Measurements from ENCODE around the gene YAE1.

The YAE1 gene

DNA sequence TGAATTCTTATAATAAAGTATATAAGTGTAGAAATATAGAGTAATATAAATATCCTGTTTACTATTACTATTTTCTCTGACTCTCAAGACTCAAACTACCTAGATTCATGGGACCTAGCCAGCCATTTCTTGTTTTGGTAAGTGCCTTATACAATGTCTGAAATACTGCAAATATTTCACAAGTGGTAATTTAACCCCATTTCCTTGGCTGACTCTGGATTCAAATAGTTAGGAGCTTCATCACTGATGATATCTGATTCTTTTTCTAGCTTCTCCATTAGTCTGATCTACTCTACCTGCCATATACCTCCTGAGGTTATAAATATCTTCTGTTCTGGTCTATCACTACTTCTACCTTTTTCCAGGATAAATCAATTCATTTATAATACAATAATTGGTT is 50.8 kb downstream of the YAE1 start:
- no peak overlapping the region for H3K4me3 ChIP-seq (ENCODE audit: low read depth, low read length)
- DNase-seq (ENCODE audit: low read depth), result no peak
- no peak for TF ChIP-seq CTCF (IDR thresholded peaks at IDR 0.05; ENCODE audit: control insufficient read depth, extremely low read depth, insufficient read depth)

- no peak overlapping the region for H3K4me3 ChIP-seq (ENCODE audit: low read depth, low read length)
- no peak for TF ChIP-seq CTCF (IDR thresholded peaks at IDR 0.05; ENCODE audit: control insufficient read depth, extremely low read depth, insufficient read depth)
- no peak for DNase-seq (ENCODE audit: low read depth)
Observed at GRCh38 chr7:39618868-39619267, 52.7 kb downstream of the YAE1 start.

DNA sequence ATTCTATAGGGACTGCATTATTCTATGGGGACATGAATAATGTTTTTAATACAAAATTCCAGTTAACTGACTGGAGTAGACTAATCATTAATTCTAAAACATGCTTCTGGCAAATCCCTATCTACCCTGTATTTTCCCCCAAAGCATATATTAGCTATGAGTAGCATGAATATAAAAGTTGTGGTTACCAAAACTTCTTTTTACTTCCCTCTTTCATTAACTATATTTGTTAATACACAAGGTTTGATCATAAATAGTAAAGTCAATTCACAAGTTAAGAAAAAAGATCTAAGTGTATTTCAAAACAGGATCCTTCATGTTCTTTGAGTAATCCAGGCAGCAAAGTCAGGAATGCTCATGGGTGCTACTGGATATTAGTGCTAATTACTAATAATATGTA is 54.3 kb downstream of the YAE1 start:
- DNase-seq (ENCODE audit: low read depth), result no peak
- TF ChIP-seq CTCF (IDR thresholded peaks at IDR 0.05; ENCODE audit: control insufficient read depth, extremely low read depth, insufficient read depth), result no peak
- H3K4me3 ChIP-seq (ENCODE audit: low read depth, low read length), result no peak overlapping the region

DNA sequence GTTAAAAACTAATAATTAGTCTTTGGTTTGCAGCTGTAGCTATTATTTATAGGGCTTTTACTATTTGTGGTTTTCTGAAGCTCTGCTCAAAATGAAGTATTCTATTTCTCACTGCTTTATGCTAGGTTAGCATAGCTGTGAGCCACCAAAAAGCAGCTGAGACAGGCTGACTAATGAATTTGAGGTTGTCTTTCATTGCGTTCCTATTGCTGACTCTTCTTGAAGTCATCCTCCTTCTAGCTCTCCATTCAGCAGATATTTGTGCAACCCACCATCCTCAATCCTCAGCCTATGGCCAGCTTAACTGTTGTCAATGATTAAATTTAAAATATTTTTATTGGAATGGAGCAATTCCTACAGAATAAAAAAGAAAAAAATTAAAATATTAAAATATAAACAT is 55.1 kb downstream of the YAE1 start:
- no peak for DNase-seq (ENCODE audit: low read depth)
- H3K4me3 ChIP-seq (ENCODE audit: low read depth, low read length), result no peak overlapping the region
- no peak for TF ChIP-seq CTCF (IDR thresholded peaks at IDR 0.05; ENCODE audit: control insufficient read depth, extremely low read depth, insufficient read depth)

DNA sequence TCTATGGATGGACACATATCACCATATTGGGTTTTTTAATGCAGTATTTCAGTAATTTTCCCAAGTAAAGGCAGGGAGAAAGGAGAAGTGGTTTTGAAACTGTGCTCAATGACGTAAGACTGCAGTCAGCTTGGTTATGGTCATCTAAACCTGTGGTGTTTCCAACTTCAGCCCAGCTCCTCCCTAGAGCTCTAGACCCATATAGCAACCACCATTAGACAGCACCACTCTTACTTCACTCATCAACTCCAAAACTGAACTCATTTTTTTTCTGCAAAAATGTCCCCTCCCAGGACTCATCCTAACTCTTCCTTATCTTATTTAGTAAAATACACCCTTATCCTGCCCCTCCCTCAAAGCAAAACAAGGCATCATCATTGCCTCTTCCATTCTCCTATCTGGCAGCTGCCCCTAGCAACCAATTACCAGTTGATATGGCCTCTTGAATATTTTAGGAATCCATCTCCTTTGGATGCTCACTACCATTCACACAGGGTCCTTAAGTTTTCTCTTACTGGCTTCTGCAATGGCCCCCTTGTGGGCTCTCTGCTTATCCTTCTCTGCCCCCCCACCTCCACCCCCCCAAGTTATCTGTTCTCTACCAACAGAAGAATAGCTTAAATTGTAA is 55.7 kb downstream of the YAE1 start:
- DNase-seq (ENCODE audit: low read depth), result no peak
- TF ChIP-seq CTCF (IDR thresholded peaks at IDR 0.05; ENCODE audit: control insufficient read depth, extremely low read depth, insufficient read depth), result no peak
- H3K4me3 ChIP-seq (ENCODE audit: low read depth, low read length), result peak overlapping the region; percentile 78

Data from LNCaP clone FGC (cell line).